CD14-positive monocyte (primary cell): Measurements from ENCODE around the gene PXDN. TPM values are rescaled to one million over a fixed set of nuclear protein-coding genes. Genes with fewer than 3 reads are reported as not detected.
"Not testable (repeated sequence)": the region's sequence is repeated elsewhere in the genome, so short reads cannot be mapped to it uniquely, and the experiment has no call there.

Experiments used
- DNase-seq, 3 donors: peaks; one replicate each; pipeline ENCODE4 v3.0.0-alpha.2; 2011 to 2022
- H2AFZ ChIP-seq: 2 replicates; pipeline ENCODE4 v1.6.0; 2012; ENCODE audit warnings: mild to moderate bottlenecking, low read depth, low read length, inconsistent platforms; ENCODE audit not compliant: insufficient read depth, poor library complexity, severe bottlenecking
- H3K27ac ChIP-seq, 2 donors: 1 replicate in 1 of 2; 2 replicates in 1 of 2; pipeline ENCODE4 v1.5.1; 2012 to 2013; ENCODE audit warnings: low read length in 2 of 2, control low read depth in 1 of 2, inconsistent platforms in 1 of 2, low read depth in 1 of 2, mild to moderate bottlenecking in 1 of 2
- H3K27me3 ChIP-seq, 2 donors: one replicate each; pipeline versions ENCODE4 v1.6.0 to v1.6.1; 2011 to 2013; ENCODE audit warnings: low read length in 2 of 2; ENCODE audit not compliant: control insufficient read depth in 2 of 2, insufficient read depth in 2 of 2
- H3K36me3 ChIP-seq, 2 donors: replicated peaks in 1 of 2; 1 replicate in 1 of 2; 2 replicates in 1 of 2; pipeline versions ENCODE4 v1.5.1 to v1.6.1; 2012 to 2013; ENCODE audit warnings: low read length in 2 of 2, control low read depth in 1 of 2, inconsistent platforms in 1 of 2, mild to moderate bottlenecking in 1 of 2; ENCODE audit not compliant: insufficient read depth in 2 of 2, control insufficient read depth in 1 of 2
- H3K4me1 ChIP-seq, 2 donors: 1 replicate in 1 of 2; 2 replicates in 1 of 2; pipeline versions ENCODE4 v1.5.1 to v1.6.1; 2012 to 2013; ENCODE audit warnings: low read length in 2 of 2, control low read depth in 1 of 2, inconsistent platforms in 1 of 2, mild to moderate bottlenecking in 1 of 2, moderate library complexity in 1 of 2; ENCODE audit not compliant: insufficient read depth in 2 of 2, control insufficient read depth in 1 of 2
- H3K4me2 ChIP-seq: replicated peaks from 2 replicates; pipeline ENCODE3; 2012; ENCODE audit warnings: low read length, moderate library complexity, mild to moderate bottlenecking; ENCODE audit not compliant: poor library complexity, severe bottlenecking; ENCODE audit errors: extremely low read depth
- H3K4me3 ChIP-seq, 3 experiments: fragments of 200-600 bp in 1 of 3; sonication (generic) in 1 of 3; replicated peaks in 1 of 3; 1 replicate in 2 of 3; 2 replicates in 1 of 3; pipeline ENCODE4 v1.5.1; 2011 to 2013; ENCODE audit warnings: low read length in 3 of 3, mild to moderate bottlenecking in 3 of 3, control low read depth in 2 of 3, low read depth in 2 of 3, inconsistent platforms in 1 of 3, moderate library complexity in 1 of 3
- H3K79me2 ChIP-seq: 2 replicates; pipeline ENCODE4 v1.6.0; 2012; ENCODE audit warnings: mild to moderate bottlenecking, control low read depth, inconsistent platforms, low read length, moderate library complexity; ENCODE audit not compliant: insufficient read depth
- H3K9ac ChIP-seq: 2 replicates; pipeline ENCODE4 v1.6.0; 2017; ENCODE audit warnings: low read length, mild to moderate bottlenecking; ENCODE audit not compliant: insufficient read depth, poor library complexity, severe bottlenecking
- H3K9me3 ChIP-seq, 2 donors: replicated peaks in 1 of 2; 1 replicate in 1 of 2; 2 replicates in 1 of 2; pipeline versions ENCODE4 v1.5.1 to v1.6.1; 2012 to 2013; ENCODE audit warnings: low read length in 2 of 2, control low read depth in 1 of 2; ENCODE audit not compliant: control insufficient read depth in 1 of 2, insufficient read depth in 1 of 2
- H4K20me1 ChIP-seq: 2 replicates; pipeline ENCODE4 v1.6.0; 2012; ENCODE audit warnings: mild to moderate bottlenecking, low read length, control low read depth, moderate library complexity; ENCODE audit not compliant: insufficient read depth
- H3K27ac Mint-ChIP-seq, 7 donors: one replicate each; pipeline ENCODE4 v1.8.0; 2020; ENCODE audit warnings: mild to moderate bottlenecking in 7 of 7, mixed read lengths in 7 of 7, moderate library complexity in 6 of 7, inconsistent platforms in 2 of 7
- H3K27me3 Mint-ChIP-seq, 3 donors: one replicate each; pipeline ENCODE4 v1.8.0; 2021 to 2022; ENCODE audit warnings: low read depth in 3 of 3, mild to moderate bottlenecking in 3 of 3, mixed read lengths in 3 of 3, moderate library complexity in 3 of 3, inconsistent platforms in 1 of 3
- H3K36me3 Mint-ChIP-seq, 2 donors: one replicate each; pipeline ENCODE4 v1.8.0; 2020; ENCODE audit warnings: mixed read lengths in 2 of 2, inconsistent platforms in 1 of 2, mild to moderate bottlenecking in 1 of 2
- H3K4me1 Mint-ChIP-seq: one replicate; pipeline ENCODE4 v1.8.0; 2020; ENCODE audit warnings: mild to moderate bottlenecking, mixed read lengths
- H3K4me3 Mint-ChIP-seq, 2 donors: one replicate each; pipeline ENCODE4 v1.8.0; 2020; ENCODE audit warnings: mild to moderate bottlenecking in 2 of 2, mixed read lengths in 2 of 2, moderate library complexity in 1 of 2
- H3K9me3 Mint-ChIP-seq, 7 donors: one replicate each; pipeline ENCODE4 v1.8.0; 2020 to 2022; ENCODE audit warnings: mixed read lengths in 7 of 7, mild to moderate bottlenecking in 6 of 7, moderate library complexity in 6 of 7, inconsistent platforms in 2 of 7
- CTCF ChIP-seq: fragments of 200-600 bp; IDR thresholded peaks from one replicate; pipeline ENCODE4 v1.8.0; 2022; ENCODE audit warnings: antibody characterized with exemption, mild to moderate bottlenecking
- WGBS: methylation state at CpG from one replicate; pipeline ENCODE4 v1.1.5; 2013; ENCODE audit warnings: missing lambda C conversion rate; ENCODE audit not compliant: insufficient coverage; 5-methylcytosine and 5-hydroxymethylcytosine counted together
- intact Hi-C, 2 donors: fragments of 100-400 bp; cut with micrococcal nuclease; formaldehyde crosslinking; loops; one replicate each; pipeline versions ENCODE4 v1.15.0 to v1.15.1; 2023
- polyA plus RNA-seq, 3 donors: library from polyadenylated mRNA; depleted of rRNA in 1 of 3; unstranded in 2 of 3; stranded (reverse) in 1 of 3; fragments of 300-500 nt in 2 of 3; fragments of >200 nt in 1 of 3; fragmentation: Illumina TruSeq in 2 of 3; gene quantifications; 1 replicate in 2 of 3; 2 replicates in 1 of 3; pipeline ENCODE4 v1.2.3, GENCODE V29; 2012 to 2021

Gene PXDN
- polyA plus RNA-seq, 3 donors, result not detected

DNA sequence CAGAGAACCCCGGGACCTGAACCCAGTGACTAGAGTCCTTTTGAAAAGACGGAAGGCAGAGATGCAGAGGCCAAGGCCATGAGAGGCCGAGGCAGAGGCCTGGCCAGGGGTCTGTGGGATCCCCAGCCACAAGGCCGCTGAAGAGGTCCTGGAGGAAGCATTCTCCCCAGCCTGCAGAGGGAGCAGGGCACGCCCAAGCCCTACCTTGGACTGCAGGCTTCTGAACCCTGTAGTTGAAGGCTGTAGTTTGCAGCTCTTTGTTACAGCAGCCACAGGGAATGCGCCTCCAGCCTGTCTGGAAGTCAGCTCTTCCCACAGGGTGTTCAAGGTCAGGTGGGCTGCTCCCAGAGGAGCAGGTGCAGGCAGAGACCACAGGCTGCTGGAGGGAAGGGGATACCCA lies 22.1 kb upstream of the PXDN start:
- WGBS, result 78% methylated on average over 6 of the region's 6 CpGs

DNA sequence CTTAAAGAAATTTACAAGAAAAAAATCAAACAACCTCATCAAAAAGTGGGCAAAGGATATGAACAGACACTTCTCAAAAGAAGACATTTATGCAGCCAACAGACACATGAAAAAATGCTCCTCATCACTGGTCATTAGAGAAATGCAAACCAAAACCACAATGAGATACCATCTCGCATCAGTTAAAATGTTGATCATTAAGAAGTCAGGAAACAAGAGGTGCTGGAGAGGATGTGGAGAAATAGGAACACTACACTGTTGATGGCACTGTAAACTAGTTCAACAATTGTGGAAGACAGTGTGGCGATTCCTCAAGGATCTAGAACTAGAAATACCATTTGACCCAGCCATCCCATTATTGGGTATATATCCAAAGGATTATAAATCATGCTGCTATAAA lies 20.9 kb upstream of the PXDN start:
- H3K4me3 Mint-ChIP-seq, H3K9ac ChIP-seq, H3K4me1 ChIP-seq, H3K4me2 ChIP-seq, H3K36me3 Mint-ChIP-seq, H3K27ac ChIP-seq, H3K36me3 ChIP-seq, H4K20me1 ChIP-seq, H3K4me3 ChIP-seq, H3K79me2 ChIP-seq, H3K9me3 Mint-ChIP-seq, intact Hi-C loops, H2AFZ ChIP-seq, H3K9me3 ChIP-seq, H3K27me3 ChIP-seq, H3K27ac Mint-ChIP-seq, DNase-seq, H3K4me1 Mint-ChIP-seq, H3K27me3 Mint-ChIP-seq: not testable (repeated sequence)
- no CpG with 5 or more reads among the region's 2 CpGs for WGBS

More for the DNA sequence above, 22.1 kb upstream of the PXDN start:
- no peak overlapping the region for H3K4me3 ChIP-seq
- Mint-ChIP-seq H3K27ac (no peak overlapping the region), H3K36me3 (no peaks in the 10 kb centered on the region), H3K4me3 (no peak overlapping the region), H3K4me1 (no peaks in the 10 kb centered on the region), H3K27me3 (peaks cover 3 to 9% (median 8%) of the 10 kb centered on the region in 3 donors), H3K9me3 (peaks cover 0 to 5% (median 2%) of the 10 kb centered on the region in 7 donors)
- no peak overlapping the region for H3K27ac ChIP-seq
- no peaks in the 10 kb centered on the region for H3K36me3 ChIP-seq
- no peak overlapping the region for H3K9ac ChIP-seq
- H3K4me2 ChIP-seq, result no peak overlapping the region
- no peaks in the 10 kb centered on the region for H3K27me3 ChIP-seq
- H3K9me3 ChIP-seq, result no peaks in the 10 kb centered on the region
- DNase-seq, result no peak
- intact Hi-C loops, result no loop called here
- H2AFZ ChIP-seq, result no peak overlapping the region
- no peaks in the 10 kb centered on the region for H4K20me1 ChIP-seq
- H3K4me1 ChIP-seq, result no peaks in the 10 kb centered on the region
- H3K79me2 ChIP-seq, result no peaks in the 10 kb centered on the region
- TF ChIP-seq CTCF, result no peak
